Activated CD4-positive, alpha-beta memory T cell treated with anti-CD3 and anti-CD28 coated beads, Interleukin-2, amount 10 ng/mL, durations not matched to agents 7 days and 5 days (primary cell): ENCODE results near the gene WDR83. TPM values are rescaled to one million over a fixed set of nuclear protein-coding genes. Genes with fewer than 3 reads are reported as not detected.
"Not testable (repeated sequence)": the region's sequence is repeated elsewhere in the genome, so short reads cannot be mapped to it uniquely, and the experiment has no call there.

Source experiments
- CTCF ChIA-PET: fragments of 350-600 bp; sonication (Branson Sonifier 250); formaldehyde crosslinking; loops from one replicate; lab custom pipeline; 2021; ENCODE audit warnings: antibody characterized with exemption, inconsistent platforms; lab: Charles Lee
- POLR2A ChIA-PET: fragments of 350-600 bp; sonication (Branson Sonifier 250); formaldehyde crosslinking; loops from one replicate; lab custom pipeline; 2021; ENCODE audit warnings: antibody characterized with exemption; lab: Charles Lee
- DNase-seq: peaks from one replicate; pipeline ENCODE4 v3.0.0-alpha.2; 2020
- H3K27ac Mint-ChIP-seq: one replicate; pipeline ENCODE4 v1.8.0; 2021; ENCODE audit warnings: mild to moderate bottlenecking, mixed read lengths
- H3K27me3 Mint-ChIP-seq: one replicate; pipeline ENCODE4 v1.8.0; 2021; ENCODE audit warnings: mixed read lengths
- H3K36me3 Mint-ChIP-seq: one replicate; pipeline ENCODE4 v1.8.0; 2021; ENCODE audit warnings: low read depth, mixed read lengths
- H3K4me1 Mint-ChIP-seq: one replicate; pipeline ENCODE4 v1.8.0; 2021; ENCODE audit warnings: mixed read lengths
- H3K4me3 Mint-ChIP-seq: one replicate; pipeline ENCODE4 v1.8.0; 2021; ENCODE audit warnings: mild to moderate bottlenecking, mixed read lengths
- H3K9me3 Mint-ChIP-seq: one replicate; pipeline ENCODE4 v1.8.0; 2021; ENCODE audit warnings: mixed read lengths
- total RNA-seq, 2 experiments: library from RNA; stranded (reverse); gene quantifications; one replicate each; pipeline ENCODE4 v1.2.3, GENCODE V29; 2021

Gene WDR83
- total RNA-seq, 2 experiments from 2014 or later: 16.9 to 21.3 TPM

DNA sequence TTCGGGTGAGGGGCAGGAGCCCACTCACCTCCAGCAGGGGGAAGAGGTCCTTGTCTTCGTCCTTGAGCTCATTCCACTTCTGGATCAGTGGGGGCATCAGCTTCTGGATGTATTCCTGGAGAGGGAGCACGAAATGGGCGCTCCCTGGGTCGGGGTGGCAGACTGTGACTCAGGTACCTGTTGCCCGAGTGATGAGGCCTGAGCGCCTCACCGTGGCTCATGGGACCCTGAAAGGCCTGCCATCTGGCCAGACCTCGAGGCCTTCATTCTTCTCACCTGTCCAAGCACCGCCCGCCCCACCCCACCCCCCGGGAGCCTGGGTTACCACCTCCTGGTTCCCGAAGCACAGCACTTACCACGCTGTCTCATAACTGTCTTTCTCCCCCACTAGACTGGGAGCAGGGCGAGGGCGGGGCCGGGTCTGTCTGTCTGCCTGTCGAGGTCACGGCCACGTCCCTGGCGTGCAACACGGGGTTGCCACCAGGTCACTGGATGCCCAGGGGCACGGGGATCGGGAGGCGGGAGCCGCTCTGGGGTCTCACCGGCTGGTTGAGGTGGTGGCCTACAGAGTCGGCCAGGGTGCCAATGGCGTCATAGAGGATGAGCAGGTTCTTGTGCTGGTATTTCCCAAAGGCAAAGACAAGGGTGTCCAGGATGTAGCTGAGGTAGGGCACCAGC lies 39.2 kb downstream of the WDR83 start:
- Mint-ChIP-seq H3K4me3 (no peak overlapping the region), H3K4me1 (no peaks in the 10 kb centered on the region), H3K27ac (no peak overlapping the region), H3K36me3 (peaks cover 60% of the 10 kb centered on the region), H3K9me3 (no peaks in the 10 kb centered on the region), H3K27me3 (no peaks in the 10 kb centered on the region)
- ChIA-PET POLR2A (no interaction called here), CTCF (no interaction called here)
- no peak for DNase-seq

- ChIA-PET POLR2A (interaction anchor here (1.3 kb wide), 1 partner anchor 10 kb away, joined by 4 read pairs; the partner anchor contains the start of gene FBXW9), CTCF (no interaction called here)
Observed at GRCh38 chr19:12706332-12706718, 39.7 kb downstream of the WDR83 start.

GRCh38 chr19:12708641-12709040 lies 42.0 kb downstream of the WDR83 start:
- H3K4me3 Mint-ChIP-seq: no peak overlapping the region
- CTCF ChIA-PET: interaction anchor here (0.7 to 1.6 kb wide), 3 partner anchors 9 to 48 kb away, joined by 3 to 5 read pairs (median 3); partner anchors contain the start of gene TRIR
- H3K9me3 Mint-ChIP-seq: no peaks in the 10 kb centered on the region
- H3K4me1 Mint-ChIP-seq: no peaks in the 10 kb centered on the region
- POLR2A ChIA-PET: interaction anchor here (0.6 to 1.0 kb wide), 3 partner anchors 11 to 12 kb away, joined by 3 read pairs; partner anchors contain the start of gene FBXW9
- H3K27ac Mint-ChIP-seq: no peak overlapping the region
- no peaks in the 10 kb centered on the region for H3K27me3 Mint-ChIP-seq
- peaks cover 57% of the 10 kb centered on the region for H3K36me3 Mint-ChIP-seq
- no peak for DNase-seq

More at GRCh38 chr19:12706332-12706718, 39.7 kb downstream of the WDR83 start:
- H3K9me3 Mint-ChIP-seq: no peaks in the 10 kb centered on the region
- H3K27ac Mint-ChIP-seq: no peak overlapping the region
- H3K27me3 Mint-ChIP-seq: no peaks in the 10 kb centered on the region
- no peak overlapping the region for H3K4me3 Mint-ChIP-seq
- H3K4me1 Mint-ChIP-seq: no peaks in the 10 kb centered on the region
- no peak for DNase-seq
- peaks cover 60% of the 10 kb centered on the region for H3K36me3 Mint-ChIP-seq

DNA sequence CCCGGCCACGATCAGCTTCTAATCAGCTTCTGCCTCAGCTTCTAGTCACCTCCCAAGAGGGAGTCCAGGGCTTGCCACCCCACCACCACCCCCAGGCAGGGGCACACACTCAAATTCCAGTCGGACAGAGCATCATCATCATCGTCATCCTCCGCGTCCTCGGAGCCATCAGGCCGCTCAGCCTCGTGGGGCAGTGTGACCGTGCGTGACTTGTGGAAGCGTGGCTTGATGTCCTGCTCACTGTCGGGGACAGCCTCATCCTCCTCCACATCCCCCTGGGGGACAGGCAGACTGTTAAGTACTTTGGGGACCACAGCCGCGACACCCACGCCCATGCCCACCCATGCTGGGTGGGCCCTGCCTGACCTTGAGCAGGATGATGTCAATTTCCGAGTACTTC lies 44.6 kb downstream of the WDR83 start:
- Mint-ChIP-seq H3K27ac (no peak overlapping the region), H3K4me3 (no peak overlapping the region), H3K36me3 (peaks cover 58% of the 10 kb centered on the region), H3K4me1 (no peaks in the 10 kb centered on the region), H3K27me3 (no peaks in the 10 kb centered on the region), H3K9me3 (no peaks in the 10 kb centered on the region)
- ChIA-PET POLR2A (interaction anchor here (2.0 kb wide), 1 partner anchor 15 kb away, joined by 9 read pairs; the partner anchor contains the start of gene FBXW9), CTCF (interaction anchor here (0.6 kb wide), 1 partner anchor 1304 kb away, joined by 3 read pairs; no protein-coding TSS in a partner anchor)
- DNase-seq: no peak

DNA sequence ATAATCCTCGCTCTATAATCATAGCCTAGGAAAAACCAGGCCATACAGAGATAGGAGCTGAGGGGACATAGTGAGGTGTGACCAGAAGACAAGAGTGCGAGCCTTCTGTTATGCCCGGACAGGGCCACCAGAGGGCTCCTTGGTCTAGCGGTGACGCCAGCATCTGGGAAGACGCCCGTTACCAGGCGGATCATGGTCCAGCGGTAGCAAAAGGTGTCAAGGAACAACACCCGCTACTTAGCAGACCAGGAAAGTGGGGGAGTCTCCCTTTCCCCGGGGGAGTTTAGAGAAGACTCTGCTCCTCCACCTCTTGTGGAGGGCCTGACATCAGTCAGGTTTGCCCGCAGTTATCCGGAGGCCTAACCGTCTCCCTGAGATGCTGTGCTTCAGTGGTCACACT lies 45.5 kb downstream of the WDR83 start:
- peak; percentile 23 for DNase-seq
- H3K27me3 Mint-ChIP-seq, H3K4me1 Mint-ChIP-seq, H3K4me3 Mint-ChIP-seq, POLR2A ChIA-PET, H3K9me3 Mint-ChIP-seq, H3K27ac Mint-ChIP-seq: not testable (repeated sequence)
- CTCF ChIA-PET: interaction anchor here (0.6 to 1.5 kb wide), 3 partner anchors 22 to 1305 kb away, joined by 3 read pairs; no protein-coding TSS in a partner anchor
- H3K36me3 Mint-ChIP-seq: peaks cover 58% of the 10 kb centered on the region

DNA sequence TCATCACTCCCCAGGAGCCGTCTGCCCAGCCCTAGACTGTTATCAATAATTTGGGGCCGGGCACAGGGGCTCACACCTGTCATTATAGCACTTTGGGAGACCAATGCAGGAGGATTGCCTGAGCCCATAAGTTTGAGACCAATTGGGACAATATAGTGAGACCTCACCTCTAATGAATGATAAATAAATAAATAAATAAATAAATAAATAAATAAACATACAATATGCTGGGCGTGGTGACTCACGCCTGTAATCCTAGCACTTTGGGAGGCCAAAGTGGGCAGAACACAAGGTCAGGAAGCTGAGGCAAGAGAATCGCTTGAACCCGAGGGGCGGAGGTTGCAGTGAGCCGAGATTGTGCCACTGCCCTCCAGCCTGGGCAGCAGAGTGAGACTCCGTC lies 46.7 kb downstream of the WDR83 start:
- H3K27ac Mint-ChIP-seq, H3K27me3 Mint-ChIP-seq, H3K4me3 Mint-ChIP-seq, DNase-seq, H3K9me3 Mint-ChIP-seq, H3K4me1 Mint-ChIP-seq, POLR2A ChIA-PET: not testable (repeated sequence)
- CTCF ChIA-PET: interaction anchor here (1.0 to 2.7 kb wide), 3 partner anchors 21 to 47 kb away, joined by 3 to 11 read pairs (median 3); no protein-coding TSS in a partner anchor
- H3K36me3 Mint-ChIP-seq: peaks cover 58% of the 10 kb centered on the region

- H3K36me3 Mint-ChIP-seq: peaks cover 57% of the 10 kb centered on the region
- no peak overlapping the region for H3K4me3 Mint-ChIP-seq
- H3K27ac Mint-ChIP-seq: no peak overlapping the region
- H3K4me1 Mint-ChIP-seq: peaks cover 20% of the 10 kb centered on the region
- ChIA-PET POLR2A (interaction anchor here (0.9 kb wide), 1 partner anchor 42 kb away, joined by 3 read pairs; no protein-coding TSS in a partner anchor), CTCF (interaction anchor here (2.7 kb wide), 1 partner anchor 43 kb away, joined by 11 read pairs; no protein-coding TSS in a partner anchor)
- H3K9me3 Mint-ChIP-seq: no peaks in the 10 kb centered on the region
- DNase-seq: no peak
- H3K27me3 Mint-ChIP-seq: no peaks in the 10 kb centered on the region
Observed at GRCh38 chr19:12715102-12715501, 48.5 kb downstream of the WDR83 start.

GRCh38 chr19:12715929-12716328 lies 49.3 kb downstream of the WDR83 start:
- Mint-ChIP-seq H3K4me1 (peaks cover 27% of the 10 kb centered on the region), H3K36me3 (peaks cover 54% of the 10 kb centered on the region), H3K27me3 (no peaks in the 10 kb centered on the region), H3K27ac (no peak overlapping the region), H3K4me3 (no peak overlapping the region), H3K9me3 (no peaks in the 10 kb centered on the region)
- ChIA-PET POLR2A (interaction anchor here (0.9 to 9.4 kb wide), 2 partner anchors 19 to 42 kb away, joined by 3 to 250 read pairs; partner anchors contain the start of genes GET3 and TRIR), CTCF (interaction anchor here (0.8 to 3.3 kb wide), 6 partner anchors 18 to 79 kb away, joined by 3 to 24 read pairs (median 7); partner anchors contain the start of gene TRIR)
- no peak for DNase-seq

DNA sequence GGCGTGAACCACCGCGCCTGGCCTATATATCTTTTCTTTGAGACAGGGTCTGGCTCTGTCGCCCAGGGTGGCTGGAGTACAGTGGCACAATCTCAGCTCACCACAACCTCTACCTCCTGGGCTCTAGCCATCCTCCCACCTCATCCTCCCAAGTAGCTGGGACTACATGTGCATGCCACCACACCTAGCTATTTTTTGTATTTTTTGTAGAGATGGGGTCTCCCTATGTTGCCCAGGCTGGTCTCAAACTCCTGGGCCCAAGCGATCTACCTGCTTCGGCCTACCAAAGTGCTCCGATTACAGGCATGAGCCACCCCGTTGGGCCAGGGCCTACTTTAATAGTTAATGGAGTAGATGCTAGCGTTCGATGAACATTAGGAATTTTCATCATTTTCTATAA lies 53.7 kb downstream of the WDR83 start:
- Mint-ChIP-seq H3K4me1 (peaks cover 44% of the 10 kb centered on the region), H3K9me3 (no peaks in the 10 kb centered on the region), H3K4me3 (peak overlapping the region; percentile 88), H3K36me3 (peaks cover 34% of the 10 kb centered on the region), H3K27me3 (no peaks in the 10 kb centered on the region), H3K27ac (peak overlapping the region; percentile 83)
- no peak for DNase-seq
- ChIA-PET POLR2A (interaction anchor here (1.0 to 9.4 kb wide), 6 partner anchors 12 to 170 kb away, joined by 3 to 250 read pairs (median 3); partner anchors contain the start of genes FBXW9, GCDH, GET3 and TRIR), CTCF (interaction anchor here (1.7 to 7.0 kb wide), 2 partner anchors 13 to 39 kb away, joined by 3 to 53 read pairs; partner anchors contain the start of gene TRIR)

- peak overlapping the region; percentile 88 for H3K4me3 Mint-ChIP-seq
- H3K27me3 Mint-ChIP-seq: no peaks in the 10 kb centered on the region
- DNase-seq: peak; percentile 51
- ChIA-PET POLR2A (interaction anchor here (1.0 to 9.4 kb wide), 11 partner anchors 13 to 169 kb away, joined by 3 to 250 read pairs (median 4); partner anchors contain the start of genes DHPS, FBXW9, GCDH and GET3), CTCF (interaction anchor here (0.6 to 7.0 kb wide), 6 partner anchors 11 to 55 kb away, joined by 3 to 53 read pairs (median 3); partner anchors contain the start of gene TRIR)
- H3K27ac Mint-ChIP-seq: peak overlapping the region; percentile 86
- peaks cover 28% of the 10 kb centered on the region for H3K36me3 Mint-ChIP-seq
- H3K4me1 Mint-ChIP-seq: peaks cover 44% of the 10 kb centered on the region
- no peaks in the 10 kb centered on the region for H3K9me3 Mint-ChIP-seq
Observed at GRCh38 chr19:12720851-12721655, 54.4 kb downstream of the WDR83 start.

- POLR2A ChIA-PET: interaction anchor here (1.2 to 9.4 kb wide), 10 partner anchors 13 to 559 kb away, joined by 3 to 250 read pairs (median 12); partner anchors contain the start of genes DHPS, FBXW9, GET3 and JUNB
- H3K9me3 Mint-ChIP-seq: no peaks in the 10 kb centered on the region
- peaks cover 28% of the 10 kb centered on the region for H3K36me3 Mint-ChIP-seq
- CTCF ChIA-PET: interaction anchor here (0.6 to 7.0 kb wide), 15 partner anchors 12 to 1093 kb away, joined by 3 to 53 read pairs (median 4); partner anchors contain the start of genes DHPS, FBXW9, GET3 and TRIR
- peak overlapping the region; percentile 86 for H3K27ac Mint-ChIP-seq
- peak; percentile 62 for DNase-seq
- peak overlapping the region; percentile 92 for H3K4me3 Mint-ChIP-seq
- peaks cover 42% of the 10 kb centered on the region for H3K4me1 Mint-ChIP-seq
- H3K27me3 Mint-ChIP-seq: no peaks in the 10 kb centered on the region
Observed at GRCh38 chr19:12721656-12722565, 55.3 kb downstream of the WDR83 start.
